ENCODE results near the gene ANGEL2. TPM values are rescaled to one million over a fixed set of nuclear protein-coding genes. Genes with fewer than 3 reads are reported as not detected.
A peak's percentile ranks its signal among the peaks of the same experiment; 100 is the strongest.
"Not testable (repeated sequence)": the region's sequence is repeated elsewhere in the genome, so short reads cannot be mapped to it uniquely, and the experiment has no call there.

Gene ANGEL2
- total RNA-seq, 1 donor: 43.6 TPM

DNA sequence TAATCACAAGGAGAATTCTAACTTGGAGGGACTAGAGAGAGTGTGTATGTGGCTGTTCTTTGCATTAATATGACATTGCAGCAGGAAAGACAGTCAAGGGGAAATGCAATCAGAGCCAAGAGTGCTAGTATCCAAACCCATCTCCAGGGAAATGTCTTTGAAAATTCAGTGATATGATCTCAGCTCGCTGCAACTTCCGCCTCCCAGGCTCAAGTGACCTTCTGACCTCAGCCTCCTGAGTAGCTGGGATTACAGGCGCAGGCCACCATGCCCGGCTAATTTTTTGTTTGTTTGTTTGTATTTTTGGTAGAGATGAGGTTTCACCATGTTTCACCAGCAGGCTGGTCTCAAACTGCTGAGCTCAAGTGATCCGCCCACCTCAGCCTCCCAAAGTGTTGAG lies 49.1 kb downstream of the ANGEL2 start:
- H3K4me3 ChIP-seq (ENCODE audit: low read depth, low read length): no peak overlapping the region
- TF ChIP-seq CTCF (IDR thresholded peaks at IDR 0.05; ENCODE audit: insufficient read depth, low read depth, low read length): no peak
- no peak for DNase-seq (ENCODE audit: low read depth)

- H3K4me3 ChIP-seq (ENCODE audit: low read depth, low read length); DNase-seq (ENCODE audit: low read depth): not testable (repeated sequence)
These were observed 50.7 kb downstream of the ANGEL2 start for GRCh38 chr1:212964993-212965392.

GRCh38 chr1:212964102-212964501 lies 51.6 kb downstream of the ANGEL2 start:
- no peak for DNase-seq (ENCODE audit: low read depth)
- TF ChIP-seq CTCF (IDR thresholded peaks at IDR 0.05; ENCODE audit: insufficient read depth, low read depth, low read length): no peak
- H3K4me3 ChIP-seq (ENCODE audit: low read depth, low read length): no peak overlapping the region

DNA sequence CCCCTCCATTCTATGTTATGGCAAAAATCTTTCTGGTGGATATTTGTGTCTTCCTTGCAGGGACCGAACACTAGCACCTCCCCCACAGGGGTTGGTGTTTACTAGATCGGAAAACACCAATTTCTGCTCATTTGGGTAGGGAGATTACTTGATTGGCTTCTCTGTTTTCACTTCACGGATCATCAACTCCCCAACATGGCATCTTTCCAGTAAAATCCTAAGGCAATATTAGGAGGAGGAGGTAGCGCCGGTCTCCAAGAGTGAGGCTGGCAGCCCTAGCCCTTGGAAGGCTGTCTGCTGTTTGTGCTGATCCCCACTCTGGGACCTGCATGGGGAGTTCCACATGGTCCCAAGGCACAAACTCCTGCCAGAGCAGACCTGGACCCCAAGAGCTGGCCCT lies 53.2 kb downstream of the ANGEL2 start:
- no peak overlapping the region for H3K4me3 ChIP-seq (ENCODE audit: low read depth, low read length)
- no peak for DNase-seq (ENCODE audit: low read depth)
- TF ChIP-seq CTCF (IDR thresholded peaks at IDR 0.05; ENCODE audit: insufficient read depth, low read depth, low read length): no peak

- no peak for TF ChIP-seq CTCF (IDR thresholded peaks at IDR 0.05; ENCODE audit: insufficient read depth, low read depth, low read length)
- DNase-seq (ENCODE audit: low read depth): no peak
- H3K4me3 ChIP-seq (ENCODE audit: low read depth, low read length): no peak overlapping the region
These were observed 54.7 kb downstream of the ANGEL2 start for GRCh38 chr1:212960932-212961331.

DNA sequence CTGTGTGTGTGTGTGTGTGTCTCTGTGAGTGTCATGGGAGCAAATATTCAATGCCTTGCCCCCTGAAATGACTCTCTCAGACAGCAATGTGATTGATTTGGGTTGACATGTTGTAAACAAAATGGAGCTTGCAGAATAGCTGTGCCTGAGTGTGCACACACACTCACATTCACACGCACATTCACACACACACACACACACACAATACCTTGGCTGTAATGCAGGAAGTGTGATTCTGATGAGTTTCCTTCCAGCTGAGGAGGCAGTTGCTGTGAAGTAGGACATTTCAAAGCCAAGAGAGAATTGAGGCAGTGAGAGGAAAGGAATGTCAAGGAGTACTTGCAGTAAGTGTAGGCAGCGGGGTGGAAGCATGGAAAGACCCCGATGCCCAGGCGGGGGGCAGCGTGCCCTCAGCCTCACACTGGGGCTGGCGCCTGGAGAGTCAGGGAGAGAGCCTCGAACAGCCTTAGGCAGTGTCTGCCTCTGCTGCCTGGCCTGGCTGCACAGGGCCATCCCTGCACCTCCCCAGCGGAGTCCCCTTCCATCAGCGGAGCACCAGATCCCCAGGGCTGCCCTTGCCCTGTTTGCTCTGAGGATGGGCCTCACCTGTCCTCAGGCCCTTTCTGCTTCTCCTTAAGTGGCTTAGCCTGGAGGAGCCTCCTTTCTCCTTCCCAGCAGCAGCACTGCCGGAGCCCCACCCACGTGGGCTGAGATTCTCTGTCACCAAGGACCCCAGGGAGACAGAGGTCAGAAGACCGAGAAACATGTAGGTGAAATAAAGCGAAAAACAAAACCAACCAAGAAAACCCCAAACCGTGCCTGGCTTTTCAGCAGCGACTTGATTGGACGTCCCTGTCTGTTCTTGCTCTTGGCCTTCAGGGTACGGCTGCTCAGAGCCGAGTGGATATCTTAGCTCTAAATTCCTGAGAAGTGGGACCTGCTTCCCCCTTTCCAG lies 56.1 kb downstream of the ANGEL2 start:
- TF ChIP-seq CTCF (IDR thresholded peaks at IDR 0.05; ENCODE audit: insufficient read depth, low read depth, low read length): no peak

GRCh38 chr1:212958175-212958574 lies 57.5 kb downstream of the ANGEL2 start:
- peak; percentile 67 for DNase-seq (ENCODE audit: low read depth)
- H3K4me3 ChIP-seq (ENCODE audit: low read depth, low read length): no peak overlapping the region
- no peak for TF ChIP-seq CTCF (IDR thresholded peaks at IDR 0.05; ENCODE audit: insufficient read depth, low read depth, low read length)

More for the DNA sequence above, 56.1 kb downstream of the ANGEL2 start:
- H3K4me3 ChIP-seq (ENCODE audit: low read depth, low read length): no peak overlapping the region
- DNase-seq (ENCODE audit: low read depth): no peak

All from fibroblast of villous mesenchyme (primary cell).